ENCODE results near the gene IRAK2. TPM values are rescaled to one million over a fixed set of nuclear protein-coding genes. Genes with fewer than 3 reads are reported as not detected.

The IRAK2 gene
- total RNA-seq, 1 experiment from 2014 or later: 0.61 TPM

DNA sequence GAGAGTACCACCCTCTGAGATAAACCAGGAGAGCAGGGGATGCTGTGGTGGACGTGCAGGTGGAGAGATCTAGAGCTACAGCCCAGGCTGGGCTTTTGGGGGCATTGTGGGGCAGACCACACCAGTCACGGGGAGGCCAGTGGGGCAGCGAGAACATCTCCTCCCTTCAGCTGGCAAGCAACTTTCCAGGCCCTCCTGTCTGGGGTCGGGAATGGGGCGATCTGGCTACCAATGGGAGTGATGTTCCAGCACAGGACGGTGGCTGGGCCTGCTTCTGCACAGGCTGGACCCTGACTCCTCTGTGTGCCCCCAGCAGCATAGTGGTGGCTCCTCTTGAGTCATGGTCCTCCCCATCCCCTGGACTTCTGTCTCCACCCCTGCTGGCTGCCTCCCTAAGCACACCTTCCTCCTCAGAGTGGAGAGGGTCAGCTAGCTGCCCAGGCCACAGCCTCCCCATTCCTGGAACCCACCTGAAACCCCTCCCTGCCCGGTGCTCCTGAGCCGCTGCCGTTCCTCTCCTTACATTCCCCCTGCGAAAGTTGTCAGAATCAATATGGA is 16.1 kb downstream of the IRAK2 start:
- no peak overlapping the region for H3K4me3 Mint-ChIP-seq
- H3K27ac ChIP-seq (ENCODE audit: insufficient read length, low read depth, low read length): no peak overlapping the region

More for the DNA sequence above, 16.1 kb downstream of the IRAK2 start:
- H2BK20ac ChIP-seq (ENCODE audit: low read depth, low read length, poor library complexity, severe bottlenecking): no peak overlapping the region
- DNase-seq: no peak
- H3K27ac Mint-ChIP-seq: peak overlapping the region in 1 of 3 experiments; percentile 49; a peak in 1 of 7 replicates
- no peaks in the 10 kb centered on the region for H3K9me3 ChIP-seq (ENCODE audit: control insufficient read depth, low read depth, low read length)
- no peak overlapping the region for H3K23ac ChIP-seq (ENCODE audit: insufficient read length, low read depth, low read length)
- H2BK12ac ChIP-seq (ENCODE audit: insufficient read length, low read depth, low read length): no peak overlapping the region
- no peaks in the 10 kb centered on the region for H3K27me3 ChIP-seq (ENCODE audit: insufficient read depth, low read length)
- no peak overlapping the region for H2BK5ac ChIP-seq (ENCODE audit: insufficient read length, low read length)
- H4K20me1 ChIP-seq (ENCODE audit: control insufficient read depth, insufficient read depth, insufficient read length): no peaks in the 10 kb centered on the region
- TF ChIP-seq, protein P1, sequence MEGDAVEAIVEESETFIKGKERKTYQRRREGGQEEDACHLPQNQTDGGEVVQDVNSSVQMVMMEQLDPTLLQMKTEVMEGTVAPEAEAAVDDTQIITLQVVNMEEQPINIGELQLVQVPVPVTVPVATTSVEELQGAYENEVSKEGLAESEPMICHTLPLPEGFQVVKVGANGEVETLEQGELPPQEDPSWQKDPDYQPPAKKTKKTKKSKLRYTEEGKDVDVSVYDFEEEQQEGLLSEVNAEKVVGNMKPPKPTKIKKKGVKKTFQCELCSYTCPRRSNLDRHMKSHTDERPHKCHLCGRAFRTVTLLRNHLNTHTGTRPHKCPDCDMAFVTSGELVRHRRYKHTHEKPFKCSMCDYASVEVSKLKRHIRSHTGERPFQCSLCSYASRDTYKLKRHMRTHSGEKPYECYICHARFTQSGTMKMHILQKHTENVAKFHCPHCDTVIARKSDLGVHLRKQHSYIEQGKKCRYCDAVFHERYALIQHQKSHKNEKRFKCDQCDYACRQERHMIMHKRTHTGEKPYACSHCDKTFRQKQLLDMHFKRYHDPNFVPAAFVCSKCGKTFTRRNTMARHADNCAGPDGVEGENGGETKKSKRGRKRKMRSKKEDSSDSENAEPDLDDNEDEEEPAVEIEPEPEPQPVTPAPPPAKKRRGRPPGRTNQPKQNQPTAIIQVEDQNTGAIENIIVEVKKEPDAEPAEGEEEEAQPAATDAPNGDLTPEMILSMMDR (conservative IDR thresholded peaks at IDR 0.05): no peak
- no peak overlapping the region for H2BK120ac ChIP-seq (ENCODE audit: low read depth, low read length, poor library complexity, severe bottlenecking)
- no peaks in the 10 kb centered on the region for H3K36me3 Mint-ChIP-seq (ENCODE audit: insufficient read depth in 1 of 3, low read depth in 3 of 3)
- H3K14ac ChIP-seq (ENCODE audit: insufficient read depth, low read length): peak overlapping the region; percentile 62
- no peak overlapping the region for H3K56ac ChIP-seq (ENCODE audit: insufficient read length, low read depth, low read length)
- no CpG with 5 or more reads among the region's 10 CpGs for WGBS (ENCODE audit: extremely low coverage, insufficient read length, low lambda C conversion rate)
- H3K23me2 ChIP-seq (ENCODE audit: insufficient read length, low read depth, low read length, poor library complexity, severe bottlenecking): no peaks in the 10 kb centered on the region
- no peak overlapping the region for H3T11ph ChIP-seq (ENCODE audit: low read length)
- no peaks in the 10 kb centered on the region; the same call in 1 of the 2 replicates for H3K27me3 Mint-ChIP-seq (ENCODE audit: low read depth)
- no peak overlapping the region for H2AFZ ChIP-seq (ENCODE audit: low read length)
- H2BK15ac ChIP-seq (ENCODE audit: low read depth, low read length): no peak overlapping the region
- H4K91ac ChIP-seq (ENCODE audit: insufficient read length, low read depth, low read length): no peak overlapping the region
- H4K5ac ChIP-seq (ENCODE audit: insufficient read length, low read depth, low read length): no peak overlapping the region
- H2AK5ac ChIP-seq (ENCODE audit: insufficient read length, low read length): no peak overlapping the region
- H3K4ac ChIP-seq (ENCODE audit: low read depth, low read length): no peak overlapping the region
- no peak overlapping the region for H4K8ac ChIP-seq (replicated peaks; ENCODE audit: insufficient read length, low read depth, low read length)
- no peak overlapping the region for H3K4me2 ChIP-seq (ENCODE audit: insufficient read depth, insufficient read length, low read length)
- H3K4me1 ChIP-seq (ENCODE audit: insufficient read depth, low read length): no peaks in the 10 kb centered on the region
- H3K79me2 ChIP-seq (ENCODE audit: insufficient read depth, low read length): no peaks in the 10 kb centered on the region
- H3K79me1 ChIP-seq (ENCODE audit: insufficient read depth, low read depth, low read length, poor library complexity, severe bottlenecking): no peaks in the 10 kb centered on the region
- no peaks in the 10 kb centered on the region for H3K9me3 Mint-ChIP-seq
- H3K9ac ChIP-seq (ENCODE audit: extremely low read depth, insufficient read length, low read length): no peak overlapping the region
- no peak overlapping the region for H3K18ac ChIP-seq (ENCODE audit: insufficient read length, low read depth, low read length)
- H3K4me1 Mint-ChIP-seq: no peaks in the 10 kb centered on the region

All from H9 (cell line).